AG04450 (cell line): ENCODE results near the gene CDC25A. TPM values are rescaled to one million over a fixed set of nuclear protein-coding genes. Genes with fewer than 3 reads are reported as not detected.
"Not testable (repeated sequence)": the region's sequence is repeated elsewhere in the genome, so short reads cannot be mapped to it uniquely, and the experiment has no call there.

Source experiments
- CTCF ChIA-PET: fragments of 300-600, 350-600 bp; formaldehyde crosslinking; extraction: SDS; loops from one replicate; lab custom pipeline; 2022; ENCODE audit warnings: antibody characterized with exemption, inconsistent platforms; lab: Charles Lee
- POLR2A ChIA-PET: fragments of 350-600 bp; formaldehyde crosslinking; extraction: SDS; loops from one replicate; lab custom pipeline; 2021; ENCODE audit warnings: antibody characterized with exemption, inconsistent platforms; lab: Yijun Ruan, JAX
- DNase-seq: peaks from one replicate; pipeline ENCODE4 v3.0.0-alpha.2; 2011; ENCODE audit warnings: low read depth, low spot score
- H3K27ac ChIP-seq: one replicate; pipeline ENCODE4 v1.5.1; 2012; ENCODE audit warnings: low read depth, low read length, control low read depth
- H3K27me3 ChIP-seq: one replicate; pipeline ENCODE4 v1.6.0; 2012; ENCODE audit warnings: low read length; ENCODE audit not compliant: control insufficient read depth, insufficient read depth
- H3K4me3 ChIP-seq: 2 replicates; pipeline ENCODE4 v1.5.1; 2011; ENCODE audit warnings: mild to moderate bottlenecking, low read depth, low read length, control low read depth
- H3K9me3 ChIP-seq: 2 replicates; pipeline ENCODE4 v1.5.1; 2012; ENCODE audit warnings: low read length; ENCODE audit not compliant: control insufficient read depth, insufficient read depth
- polyA plus RNA-seq: library from polyadenylated mRNA; depleted of rRNA; stranded (reverse); fragments of >200 nt; gene quantifications from 2 replicates; pipeline ENCODE4 v1.2.3, GENCODE V29; 2011; rRNA removed
- small RNA-seq: library from RNA; depleted of rRNA; stranded (forward); fragments of <200 nt; gene quantifications from one replicate; pipeline ENCODE3, GENCODE V24; 2012; ENCODE audit warnings: low read depth; ENCODE audit not compliant: insufficient read length
- TF ChIP-seq, protein P1 (sequence below): IDR thresholded peaks from 2 replicates; pipeline ENCODE4 v1.5.1; 2011; ENCODE audit warnings: low read depth, low read length, control low read depth, inconsistent platforms

Gene CDC25A
- polyA plus RNA-seq, 1 experiment, result 2.1 TPM

GRCh38 chr3:48112813-48113212 is 75.4 kb downstream of the CDC25A start:
- Histone ChIP-seq H3K4me3 (no peak overlapping the region), H3K27ac (no peak overlapping the region), H3K9me3 (peaks cover 8% of the 10 kb centered on the region; the same call in 1 of the 2 replicates), H3K27me3 (no peaks in the 10 kb centered on the region)
- ChIA-PET CTCF (no interaction called here), POLR2A (interaction anchor here (1.0 kb wide), 1 partner anchor 24 kb away, joined by 3 read pairs; no protein-coding TSS in a partner anchor)
- no peak for DNase-seq
- TF ChIP-seq, protein P1, sequence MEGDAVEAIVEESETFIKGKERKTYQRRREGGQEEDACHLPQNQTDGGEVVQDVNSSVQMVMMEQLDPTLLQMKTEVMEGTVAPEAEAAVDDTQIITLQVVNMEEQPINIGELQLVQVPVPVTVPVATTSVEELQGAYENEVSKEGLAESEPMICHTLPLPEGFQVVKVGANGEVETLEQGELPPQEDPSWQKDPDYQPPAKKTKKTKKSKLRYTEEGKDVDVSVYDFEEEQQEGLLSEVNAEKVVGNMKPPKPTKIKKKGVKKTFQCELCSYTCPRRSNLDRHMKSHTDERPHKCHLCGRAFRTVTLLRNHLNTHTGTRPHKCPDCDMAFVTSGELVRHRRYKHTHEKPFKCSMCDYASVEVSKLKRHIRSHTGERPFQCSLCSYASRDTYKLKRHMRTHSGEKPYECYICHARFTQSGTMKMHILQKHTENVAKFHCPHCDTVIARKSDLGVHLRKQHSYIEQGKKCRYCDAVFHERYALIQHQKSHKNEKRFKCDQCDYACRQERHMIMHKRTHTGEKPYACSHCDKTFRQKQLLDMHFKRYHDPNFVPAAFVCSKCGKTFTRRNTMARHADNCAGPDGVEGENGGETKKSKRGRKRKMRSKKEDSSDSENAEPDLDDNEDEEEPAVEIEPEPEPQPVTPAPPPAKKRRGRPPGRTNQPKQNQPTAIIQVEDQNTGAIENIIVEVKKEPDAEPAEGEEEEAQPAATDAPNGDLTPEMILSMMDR, result no peak

DNA sequence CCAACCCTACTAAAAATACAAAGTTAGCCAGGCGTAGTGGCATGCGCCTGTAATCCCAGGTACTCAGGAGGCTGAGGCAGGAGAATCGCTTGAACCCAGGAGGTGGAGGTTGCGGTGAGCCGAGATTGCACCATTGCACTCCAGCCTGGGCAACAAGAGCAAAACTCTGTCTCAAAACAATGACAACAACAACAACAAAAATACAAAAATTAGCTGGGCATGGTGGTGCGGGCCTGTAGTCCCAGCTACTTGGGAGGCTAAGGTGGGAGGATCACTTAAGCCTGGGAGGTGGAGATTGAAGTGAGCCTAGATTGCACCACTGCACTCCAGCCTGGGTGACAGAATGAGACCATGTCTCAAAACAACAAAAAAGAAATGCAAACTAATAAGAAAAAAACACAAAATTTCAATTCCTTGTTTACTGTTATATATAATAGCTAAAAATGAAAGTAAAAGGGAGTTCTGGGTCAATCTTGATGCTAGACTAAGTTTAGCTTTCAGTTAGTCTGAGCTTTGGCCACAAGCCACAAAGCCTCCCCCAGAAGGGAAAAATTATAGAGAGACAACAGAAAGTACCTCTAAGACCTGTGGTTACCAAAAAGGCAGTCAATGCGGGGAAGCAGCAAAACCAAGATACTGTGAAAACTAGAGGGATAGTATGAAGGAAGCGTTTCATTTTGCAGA is 76.0 kb downstream of the CDC25A start:
- H3K9me3 ChIP-seq, H3K27ac ChIP-seq, H3K4me3 ChIP-seq, CTCF ChIA-PET, H3K27me3 ChIP-seq, DNase-seq: not testable (repeated sequence)
- POLR2A ChIA-PET, result interaction anchor here (1.0 kb wide), 1 partner anchor 24 kb away, joined by 3 read pairs; no protein-coding TSS in a partner anchor

DNA sequence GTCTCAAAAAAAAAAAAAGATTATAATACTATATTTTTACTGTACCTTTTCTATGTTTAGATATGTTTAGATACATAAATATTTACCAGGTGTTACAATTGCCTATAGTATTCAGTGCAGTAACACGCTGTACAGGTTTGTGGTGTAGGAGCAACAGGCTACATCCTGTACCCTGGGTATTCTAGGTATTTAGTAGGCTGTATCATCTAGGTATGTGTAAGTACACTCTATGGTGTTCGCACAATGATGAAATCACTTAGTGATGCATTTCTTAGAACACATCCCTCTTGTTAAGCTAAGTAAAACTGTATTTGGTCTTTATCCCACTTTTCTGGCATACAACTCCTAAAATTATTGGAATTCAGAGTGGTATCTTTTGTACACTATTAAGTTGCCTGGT is 77.8 kb downstream of the CDC25A start:
- CTCF ChIA-PET, result interaction anchor here (1.3 kb wide), 1 partner anchor 47 kb away, joined by 4 read pairs; no protein-coding TSS in a partner anchor
- no peak overlapping the region for H3K4me3 ChIP-seq
- H3K9me3 ChIP-seq, result peaks cover 8% of the 10 kb centered on the region; the same call in 1 of the 2 replicates
- no peak overlapping the region for H3K27ac ChIP-seq
- no peaks in the 10 kb centered on the region for H3K27me3 ChIP-seq
- POLR2A ChIA-PET, result interaction anchor here (0.5 kb wide), 1 partner anchor 231 kb away, joined by 3 read pairs; no protein-coding TSS in a partner anchor
- TF ChIP-seq, protein P1, result no peak
- DNase-seq, result no peak

GRCh38 chr3:48107227-48107626 is 81.0 kb downstream of the CDC25A start:
- TF ChIP-seq, protein P1, result no peak
- H3K9me3 ChIP-seq, result peaks cover 8% of the 10 kb centered on the region; the same call in 1 of the 2 replicates
- no peak overlapping the region for H3K27ac ChIP-seq
- H3K27me3 ChIP-seq, result no peaks in the 10 kb centered on the region
- ChIA-PET POLR2A (no interaction called here), CTCF (interaction anchor here (0.6 to 0.7 kb wide), 2 partner anchors 12 to 117 kb away, joined by 3 to 4 read pairs; no protein-coding TSS in a partner anchor)
- DNase-seq, result no peak
- no peak overlapping the region for H3K4me3 ChIP-seq

Small RNA genes lying within 50 kb of the gene (small RNA-seq; reads per million reads assigned to genes)
- 1.3 reads per million for gene MIR4443
- not detected for gene NDUFB1P1
- gene RNU7-128P, result not detected
- gene SNRPFP4, result not detected

Other genes with a start within 250 kb of the CDC25A start
- 263 and 285 TPM in 2 replicates for gene MAP4, start 172.0 kb downstream of the CDC25A start, polyA plus RNA-seq
- not detected in 2 replicates for gene CAMP, start 35.1 kb upstream of the CDC25A start, polyA plus RNA-seq
- gene ZNF589, start 52.7 kb upstream of the CDC25A start, polyA plus RNA-seq, result 3.3 TPM in 2 replicates
- gene NME6, start 113.0 kb upstream of the CDC25A start, polyA plus RNA-seq, result 22.6 and 25.8 TPM in 2 replicates
- not detected in 2 replicates for gene SPINK8, start 145.2 kb upstream of the CDC25A start, polyA plus RNA-seq
- not detected in 2 replicates for gene FBXW12, start 183.8 kb upstream of the CDC25A start, polyA plus RNA-seq
- gene PLXNB1, start 241.7 kb upstream of the CDC25A start, polyA plus RNA-seq, result 13.4 and 18.3 TPM in 2 replicates